Subcutaneous adipose tissue (tissue), 4 donors: ENCODE results near the gene EML3. TPM values are rescaled to one million over a fixed set of nuclear protein-coding genes. Genes with fewer than 3 reads are reported as not detected.

Experiments used
- CTCF ChIP-seq: fragments of 450-650 bp; IDR thresholded peaks from one replicate; pipeline ENCODE4 v1.5.1; 2016; ENCODE audit warnings: low read depth, mild to moderate bottlenecking, control low read depth, antibody characterized with exemption, moderate library complexity
- total RNA-seq, 4 donors: library from RNA; depleted of rRNA; stranded (reverse); fragments of >200 nt; gene quantifications; one replicate each; pipeline ENCODE4 v1.1.0, GENCODE V29; 2016

EML3 gene
- total RNA-seq, result 100 to 1,000 TPM in 1 of 4 donors, 10 to 100 TPM in 3; 22.2 to 130 (median 39.7) TPM

GRCh38 chr11:62612366-62613290 lies at the start of gene EML3, which contains the start of gene ROM1:
TSS of gene EML3 (minus strand) at chr11:62612775. CDS start at chr11:62612457, 318 bp downstream.
TSS of gene ROM1 (plus strand) at chr11:62613257. CDS start at chr11:62613282, 25 bp downstream.
- TF ChIP-seq CTCF, result no peak

GRCh38 chr11:62656796-62657429 lies 44.3 kb upstream of the EML3 start:
- TF ChIP-seq CTCF, result no peak

GRCh38 chr11:62654297-62654696 lies 41.7 kb upstream of the EML3 start:
- TF ChIP-seq CTCF, result no peak

GRCh38 chr11:62652161-62653006 lies 39.8 kb upstream of the EML3 start:
- TF ChIP-seq CTCF, result no peak

GRCh38 chr11:62649486-62649885 lies 36.9 kb upstream of the EML3 start:
- TF ChIP-seq CTCF, result no peak

GRCh38 chr11:62648967-62649364 lies 36.4 kb upstream of the EML3 start:
- TF ChIP-seq CTCF, result no peak
